GM19438 (cell line): ENCODE measurements around the gene PAK4.

ENCODE experiments used
- ATAC-seq: cut with Tn5 transposase; IDR thresholded peaks from one replicate; pipeline ENCODE4 v1.9.1; 2021; ENCODE audit warnings: low read depth; ENCODE audit not compliant: unreplicated experiment

The PAK4 gene

GRCh38 chr19:39145180-39145953, 19.8 kb downstream of the PAK4 start:
- ATAC-seq, result no peak

GRCh38 chr19:39146091-39146490, 20.5 kb downstream of the PAK4 start:
- no peak for ATAC-seq

GRCh38 chr19:39146686-39147450, 21.3 kb downstream of the PAK4 start:
- ATAC-seq, result no peak

- ATAC-seq, result no peak
Measured at GRCh38 chr19:39147480-39147879, 21.9 kb downstream of the PAK4 start.

- ATAC-seq, result no peak
Measured at GRCh38 chr19:39148939-39149529, 23.4 kb downstream of the PAK4 start.

GRCh38 chr19:39150235-39150634, 24.6 kb downstream of the PAK4 start:
- no peak for ATAC-seq

GRCh38 chr19:39150807-39151600, 25.4 kb downstream of the PAK4 start:
- ATAC-seq, result no peak

- ATAC-seq, result no peak
Measured at GRCh38 chr19:39152066-39152465, 26.5 kb downstream of the PAK4 start.

- no peak for ATAC-seq
Measured at GRCh38 chr19:39154100-39154628, 28.6 kb downstream of the PAK4 start.

- ATAC-seq, result no peak
Measured at GRCh38 chr19:39154629-39155100, 29.1 kb downstream of the PAK4 start.

GRCh38 chr19:39155114-39155700, 29.6 kb downstream of the PAK4 start:
- no peak for ATAC-seq

- no peak for ATAC-seq
Measured at GRCh38 chr19:39155741-39156140, 30.2 kb downstream of the PAK4 start.

- no peak for ATAC-seq
Measured at GRCh38 chr19:39156326-39157230, 31.0 kb downstream of the PAK4 start.

GRCh38 chr19:39157275-39157996, 31.9 kb downstream of the PAK4 start:
- ATAC-seq, result no peak

- no peak for ATAC-seq
Measured at GRCh38 chr19:39157997-39158389, 32.4 kb downstream of the PAK4 start.

GRCh38 chr19:39158646-39159260, 33.2 kb downstream of the PAK4 start:
- ATAC-seq, result no peak

GRCh38 chr19:39160523-39160861, 34.9 kb downstream of the PAK4 start:
- ATAC-seq, result no peak
